VCaP (cell line): ENCODE results near the gene COL13A1.

ENCODE experiments used
- H3K27ac ChIP-seq: fragments of 450-650 bp; 2 replicates; pipeline ENCODE4 v1.5.1; 2017
- CTCF ChIP-seq: fragments of 450-650 bp; conservative IDR thresholded peaks from 2 replicates; pipeline ENCODE4 v1.5.1; 2017; ENCODE audit warnings: mild to moderate bottlenecking, moderate library complexity

Gene COL13A1

GRCh38 chr10:69996611-69997010 lies 194.9 kb downstream of the COL13A1 start:
- TF ChIP-seq CTCF = no peak
- no peak overlapping the region for H3K27ac ChIP-seq

- H3K27ac ChIP-seq = no peak overlapping the region
- no peak for TF ChIP-seq CTCF
These were observed 198.6 kb downstream of the COL13A1 start for GRCh38 chr10:70000262-70000661.

GRCh38 chr10:70007116-70007820 lies 205.6 kb downstream of the COL13A1 start:
- peak overlapping the region; percentile 83 for H3K27ac ChIP-seq
- no peak for TF ChIP-seq CTCF
